Loucy (cell line): ENCODE data around the gene STMND1.

Experiments
- CTCF ChIP-seq: fragments of 200-600 bp; sonication (generic); conservative IDR thresholded peaks from 2 replicates; pipeline ENCODE4 v1.5.1; 2014; ENCODE audit warnings: mild to moderate bottlenecking, antibody characterized with exemption, low read length
- EZH2phosphoT487 ChIP-seq: fragments of 200-600 bp; IDR thresholded peaks from 2 replicates; pipeline ENCODE4 v1.6.1; 2018; ENCODE audit warnings: antibody characterized with exemption, mild to moderate bottlenecking, moderate library complexity, borderline replicate concordance

- TF ChIP-seq CTCF (no peak), EZH2phosphoT487 (no peak)
These were observed 5.2 kb upstream of the STMND1 start for GRCh38 chr6:17096652-17097051.
